C4-2B (cell line): ENCODE data around the gene SENP7.

Experiments
- CTCF ChIP-seq: fragments of 450-650 bp; conservative IDR thresholded peaks from 2 replicates; pipeline ENCODE4 v1.5.1; 2017; ENCODE audit warnings: mild to moderate bottlenecking
- ZFX ChIP-seq: fragments of 450-650 bp; IDR thresholded peaks from 2 replicates; pipeline ENCODE4 v1.6.1; 2017

- TF ChIP-seq CTCF (no peak), ZFX (no peak)
Measured at GRCh38 chr3:101549473-101549872, 36.5 kb upstream of the SENP7 start.
